Testis (tissue), 3 donors: ENCODE results near the gene RAB11FIP5. TPM values are rescaled to one million over a fixed set of nuclear protein-coding genes. Genes with fewer than 3 reads are reported as not detected.

ENCODE experiments used
- DNase-seq: peaks from one replicate; pipeline ENCODE4 v3.0.0-alpha.2; 2019
- H3K27ac ChIP-seq, 2 donors: fragments of 200-600 bp; sonication (generic); one replicate each; pipeline ENCODE4 v1.5.1; 2019
- H3K27me3 ChIP-seq: fragments of 200-600 bp; sonication (generic); one replicate; pipeline ENCODE4 v1.5.1; 2019
- H3K36me3 ChIP-seq: fragments of 200-600 bp; sonication (generic); one replicate; pipeline ENCODE4 v1.5.1; 2017; ENCODE audit warnings: low read depth; ENCODE audit errors: missing control alignments
- H3K4me1 ChIP-seq: fragments of 200-600 bp; sonication (generic); one replicate; pipeline ENCODE4 v1.5.1; 2019
- H3K4me3 ChIP-seq, 2 donors: fragments of 200-600 bp; sonication (generic); one replicate each; pipeline ENCODE4 v1.5.1; 2017 to 2019
- H3K9me3 ChIP-seq: fragments of 200-600 bp; sonication (generic); one replicate; pipeline ENCODE4 v1.5.1; 2017
- CTCF ChIP-seq, 3 experiments: fragments of 450-650 bp in 2 of 3; fragments of 200-600 bp in 1 of 3; sonication (generic) in 1 of 3; IDR thresholded peaks; one replicate each; pipeline ENCODE4 v1.5.1; 2016 to 2019; ENCODE audit warnings: antibody characterized with exemption in 3 of 3, mild to moderate bottlenecking in 2 of 3, moderate library complexity in 1 of 3
- POLR2A ChIP-seq: fragments of 450-650 bp; IDR thresholded peaks from one replicate; pipeline ENCODE4 v1.6.1; 2017; ENCODE audit warnings: antibody characterized with exemption, mild to moderate bottlenecking, moderate library complexity
- WGBS, 2 donors: methylation state at CpG; one replicate each; pipeline ENCODE4 v1.1.5; 2018; 5-methylcytosine and 5-hydroxymethylcytosine counted together
- intact Hi-C: fragments of 100-400 bp; cut with DNase I; formaldehyde crosslinking; loops from one replicate; pipeline ENCODE4 v1.15.1; 2023; ENCODE audit warnings: low total_unique reads
- polyA plus RNA-seq: library from polyadenylated mRNA; stranded (reverse); fragments of 350-450 nt; fragmentation: Illumina TruSeq; extraction: RNeasy Lipid Tissue Mini Kit (QIAGEN cat#74804); gene quantifications from one replicate; pipeline ENCODE4 v1.2.3, GENCODE V29; 2014; ENCODE audit warnings: low read depth, low replicate concordance; ENCODE audit not compliant: insufficient read depth
- total RNA-seq, 2 donors: library from RNA; depleted of rRNA; stranded (reverse); fragments of >200 nt; gene quantifications; one replicate each; pipeline ENCODE4 v1.2.3, GENCODE V29; 2016

RAB11FIP5 gene
- total and polyA plus RNA-seq, 3 donors from 2014 or later, result 108 to 332 (median 168) TPM

GRCh38 chr2:73034661-73035375 is 77.9 kb downstream of the RAB11FIP5 start:
- no peaks in the 10 kb centered on the region for H3K27me3 ChIP-seq
- no peak overlapping the region for H3K27ac ChIP-seq
- intact Hi-C loops, result no loop called here
- no peak overlapping the region for H3K4me3 ChIP-seq
- H3K9me3 ChIP-seq, result no peaks in the 10 kb centered on the region
- peaks cover 2% of the 10 kb centered on the region for H3K4me1 ChIP-seq
- DNase-seq, result no peak
- H3K36me3 ChIP-seq, result no peaks in the 10 kb centered on the region
- 90 to 98% methylated on average over 7 of the region's 7 CpGs for WGBS, 2 donors
- no peak for TF ChIP-seq POLR2A
- TF ChIP-seq CTCF (IDR thresholded peaks at IDR 0.05), result no peak

- peaks cover 2% of the 10 kb centered on the region for H3K4me1 ChIP-seq
- intact Hi-C loops, result no loop called here
- TF ChIP-seq CTCF (IDR thresholded peaks at IDR 0.05) (no peak), POLR2A (no peak)
- no peaks in the 10 kb centered on the region for H3K9me3 ChIP-seq
- DNase-seq, result no peak
- H3K27me3 ChIP-seq, result no peaks in the 10 kb centered on the region
- no peak overlapping the region for H3K27ac ChIP-seq
- H3K36me3 ChIP-seq, result no peaks in the 10 kb centered on the region
- no peak overlapping the region for H3K4me3 ChIP-seq
- 88 to 91% methylated on average over 4 to 5 of the region's 5 CpGs for WGBS, 2 donors
These were observed 78.9 kb downstream of the RAB11FIP5 start for GRCh38 chr2:73033766-73034381.

- TF ChIP-seq CTCF (IDR thresholded peaks at IDR 0.05) (no peak), POLR2A (no peak)
- no peaks in the 10 kb centered on the region for H3K27me3 ChIP-seq
- H3K27ac ChIP-seq, result no peak overlapping the region
- H3K4me3 ChIP-seq, result no peak overlapping the region
- H3K4me1 ChIP-seq, result peaks cover 2% of the 10 kb centered on the region
- intact Hi-C loops, result no loop called here
- H3K9me3 ChIP-seq, result no peaks in the 10 kb centered on the region
- WGBS, 2 donors, result 87 to 96% methylated on average over 1 of the region's 1 CpG
- DNase-seq, result no peak
- H3K36me3 ChIP-seq, result no peaks in the 10 kb centered on the region
These were observed 79.5 kb downstream of the RAB11FIP5 start for GRCh38 chr2:73033142-73033765.

- Histone ChIP-seq H3K27me3 (no peaks in the 10 kb centered on the region), H3K36me3 (no peaks in the 10 kb centered on the region), H3K27ac (no peak overlapping the region), H3K9me3 (no peaks in the 10 kb centered on the region), H3K4me3 (no peak overlapping the region), H3K4me1 (peaks cover 2% of the 10 kb centered on the region)
- intact Hi-C loops, result no loop called here
- WGBS, 2 donors, result 94% methylated on average over 5 of the region's 5 CpGs
- no peak for DNase-seq
- TF ChIP-seq POLR2A, result no peak
- no peak for TF ChIP-seq CTCF (IDR thresholded peaks at IDR 0.05)
These were observed 80.0 kb downstream of the RAB11FIP5 start for GRCh38 chr2:73032702-73033097.
